Measurements from ENCODE around the gene SZT2. TPM values are rescaled to one million over a fixed set of nuclear protein-coding genes. Genes with fewer than 3 reads are reported as not detected.

The SZT2 gene
- total and polyA plus RNA-seq, 2 of the 13 experiments (the other 11 are each of a cell fraction or from before 2014, with no cell fraction given) = 8.0 to 8.8 TPM

DNA sequence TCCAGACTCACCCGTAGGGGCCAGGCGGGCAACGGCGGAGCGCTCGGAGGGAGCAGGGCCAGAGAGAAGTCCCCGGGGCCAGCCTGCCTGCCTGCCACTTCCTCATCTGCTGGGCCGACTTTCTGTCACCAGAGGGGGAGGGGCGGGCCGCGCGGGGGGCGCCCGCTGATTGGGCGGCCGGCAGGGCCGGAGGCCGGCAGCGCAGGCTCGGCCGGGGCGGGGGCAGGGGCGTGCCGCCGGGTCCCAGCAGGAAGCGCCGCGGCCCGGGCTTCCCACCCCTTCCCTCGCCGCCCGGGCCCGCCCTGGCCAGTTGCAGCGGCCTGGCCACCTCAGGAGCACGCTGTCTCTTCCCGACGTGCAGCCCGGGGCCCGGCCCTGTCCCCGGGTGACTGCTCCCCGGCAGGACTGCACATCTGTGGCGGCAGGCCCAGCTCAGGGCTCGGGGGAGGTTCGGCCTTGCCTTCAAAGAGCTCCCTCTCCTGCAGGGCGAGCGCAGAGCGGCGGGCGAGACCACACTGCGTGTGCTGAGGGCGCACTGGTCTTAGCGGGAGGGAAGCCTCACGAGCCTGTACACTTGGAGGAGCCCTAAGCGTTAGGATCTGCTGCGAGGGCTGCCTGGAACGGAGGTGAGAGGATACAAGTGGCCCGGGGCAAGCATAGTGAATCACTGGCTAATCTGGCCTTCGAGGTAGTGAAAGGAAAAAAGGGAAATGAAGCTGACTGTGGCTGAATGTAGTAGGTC is 21.6 kb upstream of the SZT2 start, which contains the start of gene ELOVL1 (continued):
- no peak for TF ChIP-seq RELA (CRISPR knock-in tag; IDR thresholded peaks at IDR 0.05)
- TF ChIP-seq JUND (CRISPR knock-in tag; IDR thresholded peaks at IDR 0.05) = peak; percentile 74
- peak; percentile 91 for TF ChIP-seq POLR2G (IDR thresholded peaks at IDR 0.05; ENCODE audit: low read depth, low read length)
- no peak for TF ChIP-seq MTA3 (CRISPR knock-in tag; IDR thresholded peaks at IDR 0.05)
- TF ChIP-seq MAZ (IDR thresholded peaks at IDR 0.05; ENCODE audit: borderline replicate concordance, low read depth, low read length) = no peak; the same call in 1 of the 2 replicates
- peak; percentile 84 for TF ChIP-seq MAZ (CRISPR knock-in tag; IDR thresholded peaks at IDR 0.05; ENCODE audit: low read depth)
- TF ChIP-seq, protein P1, sequence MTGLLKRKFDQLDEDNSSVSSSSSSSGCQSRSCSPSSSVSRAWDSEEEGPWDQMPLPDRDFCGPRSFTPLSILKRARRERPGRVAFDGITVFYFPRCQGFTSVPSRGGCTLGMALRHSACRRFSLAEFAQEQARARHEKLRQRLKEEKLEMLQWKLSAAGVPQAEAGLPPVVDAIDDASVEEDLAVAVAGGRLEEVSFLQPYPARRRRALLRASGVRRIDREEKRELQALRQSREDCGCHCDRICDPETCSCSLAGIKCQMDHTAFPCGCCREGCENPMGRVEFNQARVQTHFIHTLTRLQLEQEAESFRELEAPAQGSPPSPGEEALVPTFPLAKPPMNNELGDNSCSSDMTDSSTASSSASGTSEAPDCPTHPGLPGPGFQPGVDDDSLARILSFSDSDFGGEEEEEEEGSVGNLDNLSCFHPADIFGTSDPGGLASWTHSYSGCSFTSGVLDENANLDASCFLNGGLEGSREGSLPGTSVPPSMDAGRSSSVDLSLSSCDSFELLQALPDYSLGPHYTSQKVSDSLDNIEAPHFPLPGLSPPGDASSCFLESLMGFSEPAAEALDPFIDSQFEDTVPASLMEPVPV (CRISPR knock-in tag; IDR thresholded peaks at IDR 0.05) = peak; percentile 92
- TF ChIP-seq CENPT (CRISPR knock-in tag; IDR thresholded peaks at IDR 0.05; ENCODE audit: low read depth) = peak; percentile 91
- TF ChIP-seq ZNF780A (CRISPR knock-in tag; IDR thresholded peaks at IDR 0.05) = peak; percentile 66; the same call in 1 of the 2 replicates
- TF ChIP-seq FOXO1 (CRISPR knock-in tag; IDR thresholded peaks at IDR 0.05) = peak; percentile 66
- no peak for TF ChIP-seq REXO4 (CRISPR knock-in tag; IDR thresholded peaks at IDR 0.05; ENCODE audit: borderline replicate concordance)
- peak; percentile 80; the same call in 1 of the 2 replicates for TF ChIP-seq ZNF776 (CRISPR knock-in tag; IDR thresholded peaks at IDR 0.05)
- TF ChIP-seq ZNF563 (CRISPR knock-in tag; IDR thresholded peaks at IDR 0.05) = peak; percentile 82
- 0 out of 2 replicates have a peak, but pooled peaks have one; percentile 25 for TF ChIP-seq ZFP37 (CRISPR knock-in tag; IDR thresholded peaks at IDR 0.05; ENCODE audit: borderline replicate concordance)
- peak; percentile 54 for TF ChIP-seq ZNF7 (CRISPR knock-in tag; IDR thresholded peaks at IDR 0.05)
- TF ChIP-seq SPEN (CRISPR knock-in tag; IDR thresholded peaks at IDR 0.05; ENCODE audit: low read depth) = peak; percentile 90
- TF ChIP-seq ZNF652 (CRISPR knock-in tag; IDR thresholded peaks at IDR 0.05; ENCODE audit: borderline replicate concordance, low read depth) = no peak; the same call in 1 of the 2 replicates
- no peak for TF ChIP-seq TP53 (CRISPR knock-in tag; conservative IDR thresholded peaks at IDR 0.05)
- 0 out of 2 replicates have a peak, but pooled peaks have one; percentile 63 for TF ChIP-seq ZNF343 (CRISPR knock-in tag; IDR thresholded peaks at IDR 0.05)
- TF ChIP-seq IRF9 (CRISPR knock-in tag; IDR thresholded peaks at IDR 0.05; ENCODE audit: borderline replicate concordance) = peak; percentile 78; the same call in 1 of the 2 replicates
- peak; percentile 28; the same call in 1 of the 2 replicates for TF ChIP-seq GATAD2A (CRISPR knock-in tag; IDR thresholded peaks at IDR 0.05)
- TF ChIP-seq ARHGAP35 (CRISPR knock-in tag; IDR thresholded peaks at IDR 0.05; ENCODE audit: borderline replicate concordance) = peak; percentile 88
- TF ChIP-seq POLR2A (IDR thresholded peaks at IDR 0.05; ENCODE audit: insufficient read depth in 1 of 2, low read depth in 2 of 2, low read length in 2 of 2) = peak; percentile 75 to 96
- TF ChIP-seq ZNF256 (CRISPR knock-in tag; conservative IDR thresholded peaks at IDR 0.05) = 0 out of 2 replicates have a peak, but pooled peaks have one; percentile 31
- TF ChIP-seq ONECUT2 (CRISPR knock-in tag; IDR thresholded peaks at IDR 0.05) = 0 out of 2 replicates have a peak, but pooled peaks have one; percentile 10
- TF ChIP-seq, protein P2, sequence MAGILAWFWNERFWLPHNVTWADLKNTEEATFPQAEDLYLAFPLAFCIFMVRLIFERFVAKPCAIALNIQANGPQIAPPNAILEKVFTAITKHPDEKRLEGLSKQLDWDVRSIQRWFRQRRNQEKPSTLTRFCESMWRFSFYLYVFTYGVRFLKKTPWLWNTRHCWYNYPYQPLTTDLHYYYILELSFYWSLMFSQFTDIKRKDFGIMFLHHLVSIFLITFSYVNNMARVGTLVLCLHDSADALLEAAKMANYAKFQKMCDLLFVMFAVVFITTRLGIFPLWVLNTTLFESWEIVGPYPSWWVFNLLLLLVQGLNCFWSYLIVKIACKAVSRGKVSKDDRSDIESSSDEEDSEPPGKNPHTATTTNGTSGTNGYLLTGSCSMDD (CRISPR knock-in tag; IDR thresholded peaks at IDR 0.05) = no peak
- TF ChIP-seq CREB1 (IDR thresholded peaks at IDR 0.05) = no peak
- TF ChIP-seq CREB1 (CRISPR knock-in tag; IDR thresholded peaks at IDR 0.05) = no peak
- TF ChIP-seq ZNF614 (CRISPR knock-in tag; IDR thresholded peaks at IDR 0.05; ENCODE audit: borderline replicate concordance) = peak; percentile 80; the same call in 1 of the 2 replicates
